OCI-LY1 (cell line): ENCODE results near the gene ETF1.

ENCODE experiments used
- H2AFZ ChIP-seq: fragments of 200-600 bp; sonication (generic), shearing (Covaris generic); 2 replicates; pipeline ENCODE4 v1.6.0; 2014; ENCODE audit warnings: antibody characterized with exemption, mild to moderate bottlenecking, low read length
- H3F3A ChIP-seq: fragments of 200-600 bp; sonication (generic), shearing (Covaris generic); 2 replicates; pipeline ENCODE4 v1.6.0; 2014; ENCODE audit warnings: mild to moderate bottlenecking, antibody characterized with exemption, low read length, moderate library complexity; ENCODE audit not compliant: insufficient read depth
- H3K27ac ChIP-seq: fragments of 200-600 bp; sonication (generic); 2 replicates; pipeline ENCODE4 v1.5.1; 2014; ENCODE audit warnings: low read length, mixed run types, mild to moderate bottlenecking, low read depth; ENCODE audit not compliant: poor library complexity, severe bottlenecking
- H3K27me3 ChIP-seq: fragments of 200-600 bp; sonication (generic); 2 replicates; pipeline ENCODE4 v1.6.0; 2014; ENCODE audit warnings: antibody characterized with exemption, mild to moderate bottlenecking, low read length, moderate library complexity; ENCODE audit not compliant: insufficient read depth
- H3K36me3 ChIP-seq: fragments of 200-600 bp; sonication (generic); 2 replicates; pipeline ENCODE4 v1.6.1; 2014; ENCODE audit warnings: mild to moderate bottlenecking, antibody characterized with exemption, low read length, moderate library complexity, mixed read lengths; ENCODE audit not compliant: insufficient read depth
- H3K4me1 ChIP-seq: fragments of 200-600 bp; sonication (generic); 2 replicates; pipeline ENCODE4 v1.5.1; 2014; ENCODE audit warnings: mild to moderate bottlenecking, low read length, moderate library complexity; ENCODE audit not compliant: insufficient read depth, severe bottlenecking
- H3K4me2 ChIP-seq: fragments of 200-600 bp; sonication (generic), shearing (Covaris generic); 2 replicates; pipeline ENCODE4 v1.6.1; 2014; ENCODE audit warnings: low read length
- H3K4me3 ChIP-seq: fragments of 200-600 bp; sonication (generic); 2 replicates; pipeline ENCODE4 v1.5.1; 2014; ENCODE audit warnings: low read length, low read depth, mild to moderate bottlenecking, mixed read lengths; ENCODE audit not compliant: poor library complexity, severe bottlenecking
- H3K79me2 ChIP-seq: fragments of 200-600 bp; shearing (Covaris generic); 2 replicates; pipeline ENCODE4 v1.6.1; 2016; ENCODE audit warnings: mixed run types, low read length, mixed read lengths; ENCODE audit not compliant: insufficient read depth
- H3K9ac ChIP-seq: fragments of 200-600 bp; sonication (generic), shearing (Covaris generic); 2 replicates; pipeline ENCODE4 v1.6.1; 2014; ENCODE audit warnings: mild to moderate bottlenecking, low read length, mixed read lengths
- H3K9me2 ChIP-seq: fragments of 200-600 bp; sonication (generic), shearing (Covaris generic); 2 replicates; pipeline ENCODE4 v1.6.1; 2014; ENCODE audit warnings: low read depth, mild to moderate bottlenecking, low read length, mixed read lengths
- H3K9me3 ChIP-seq: fragments of 200-600 bp; shearing (Covaris generic); 2 replicates; pipeline ENCODE4 v1.6.1; 2014; ENCODE audit warnings: low read length, mixed read lengths
- H4K20me1 ChIP-seq: fragments of 200-600 bp; sonication (generic), shearing (Covaris generic); 2 replicates; pipeline ENCODE4 v1.6.0; 2016; ENCODE audit warnings: mild to moderate bottlenecking, low read length; ENCODE audit not compliant: insufficient read depth
- CTCF ChIP-seq: fragments of 200-600 bp; sonication (generic), shearing (Covaris generic); IDR thresholded peaks from 2 replicates; pipeline ENCODE4 v1.5.1; 2017; ENCODE audit warnings: mild to moderate bottlenecking, antibody characterized with exemption, low read length, moderate library complexity, mixed read lengths
- EZH2 ChIP-seq: fragments of 200-600 bp; sonication (generic), shearing (Covaris generic); IDR thresholded peaks from 2 replicates; pipeline ENCODE4 v1.8.0; 2017; ENCODE audit warnings: borderline replicate concordance, mixed run types, mild to moderate bottlenecking, antibody characterized with exemption, low read length, moderate library complexity, mixed read lengths

The ETF1 gene

DNA sequence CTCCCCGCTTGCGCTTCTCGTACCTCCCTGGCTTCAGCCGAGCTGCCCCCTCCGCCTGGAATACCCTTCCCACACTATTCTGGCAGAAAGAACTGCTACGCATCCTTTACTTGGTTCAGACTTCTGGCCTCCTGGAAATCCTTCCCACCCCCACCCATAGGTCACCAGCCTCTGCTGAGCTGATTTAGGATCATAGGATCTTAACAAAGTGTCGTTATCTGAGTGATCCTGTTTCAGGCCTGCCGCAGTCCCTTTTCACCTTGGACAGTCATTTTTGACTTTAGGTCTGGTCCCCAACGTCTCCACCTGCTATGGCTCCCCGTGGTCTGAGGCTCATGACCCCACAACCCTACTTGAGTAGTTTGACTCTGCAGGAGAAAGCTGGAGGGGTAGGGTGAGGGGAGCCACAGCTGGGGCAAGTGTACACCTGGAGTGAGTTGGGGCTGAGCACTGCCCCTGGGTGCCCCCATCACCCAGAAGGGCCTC is 50.4 kb downstream of the ETF1 start:
- TF ChIP-seq CTCF (no peak), EZH2 (no peak)
- Histone ChIP-seq H3K9me3 (no peaks in the 10 kb centered on the region), H3K27ac (no peak overlapping the region), H4K20me1 (no peaks in the 10 kb centered on the region), H3K9ac (peak overlapping the region; percentile 67), H3K9me2 (no peaks in the 10 kb centered on the region), H3K4me2 (peak overlapping the region; percentile 95), H3K4me1 (peaks cover 15% of the 10 kb centered on the region), H2AFZ (peak overlapping the region; percentile 58), H3K27me3 (no peaks in the 10 kb centered on the region), H3K4me3 (peak overlapping the region; percentile 65), H3K36me3 (no peaks in the 10 kb centered on the region), H3F3A (no peaks in the 10 kb centered on the region), H3K79me2 (no peaks in the 10 kb centered on the region)

DNA sequence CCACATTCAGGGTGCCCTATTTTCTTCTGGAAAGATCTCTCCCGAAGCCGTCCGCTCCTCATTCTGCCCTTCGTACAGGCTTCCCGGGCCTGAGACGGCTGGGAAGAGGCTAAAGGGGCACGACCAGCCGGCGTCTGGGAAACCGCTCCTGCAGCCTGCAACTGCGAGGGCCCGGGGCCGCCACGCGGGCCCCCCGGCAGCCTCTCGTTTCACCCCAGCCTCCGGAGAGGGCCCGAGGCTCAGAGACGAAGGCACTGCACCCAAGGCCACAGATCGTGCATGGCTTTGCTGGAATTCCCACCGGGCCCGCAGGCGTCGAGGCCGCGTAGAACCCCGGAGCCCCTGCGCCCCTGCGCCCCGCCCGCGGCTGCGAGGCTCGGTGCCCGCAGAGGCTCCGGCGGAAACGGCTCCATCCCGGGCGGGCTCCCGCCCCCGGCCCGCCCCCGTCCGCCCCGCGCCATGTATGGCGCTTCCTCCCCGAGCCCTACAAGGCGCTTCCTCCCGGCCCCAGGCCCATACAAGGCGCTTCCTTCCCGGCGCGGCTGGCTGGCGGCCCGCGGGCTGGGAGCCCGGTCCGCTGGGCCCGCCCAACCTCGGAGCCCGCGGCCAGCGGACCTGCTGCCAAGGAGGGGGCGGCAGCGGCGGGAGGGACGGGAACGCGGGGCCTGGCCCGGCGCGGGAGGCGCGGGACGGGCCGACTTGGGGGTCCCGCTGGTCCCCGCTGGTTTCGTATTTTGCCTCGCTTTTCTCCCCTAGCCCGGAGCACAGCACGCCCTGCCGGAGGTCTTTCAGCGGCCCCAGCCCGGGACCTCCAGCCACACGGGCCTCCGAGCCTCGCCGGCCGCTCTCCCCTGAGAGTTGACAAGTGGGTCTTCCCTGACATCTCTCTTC is 51.1 kb downstream of the ETF1 start:
- H3F3A ChIP-seq = no peaks in the 10 kb centered on the region
- H3K9ac ChIP-seq = peak overlapping the region; percentile 67
- H3K4me3 ChIP-seq = peak overlapping the region; percentile 65
- H3K27me3 ChIP-seq = no peaks in the 10 kb centered on the region
- H3K4me2 ChIP-seq = peak overlapping the region; percentile 95
- peak overlapping the region; percentile 86 for H2AFZ ChIP-seq
- H3K27ac ChIP-seq = no peak overlapping the region
- no peaks in the 10 kb centered on the region for H3K9me3 ChIP-seq
- no peak for TF ChIP-seq EZH2
- TF ChIP-seq CTCF = peak; percentile 10; the same call in 1 of the 2 replicates
- H4K20me1 ChIP-seq = no peaks in the 10 kb centered on the region
- H3K36me3 ChIP-seq = no peaks in the 10 kb centered on the region
- no peaks in the 10 kb centered on the region for H3K9me2 ChIP-seq
- no peaks in the 10 kb centered on the region for H3K79me2 ChIP-seq
- peaks cover 15% of the 10 kb centered on the region for H3K4me1 ChIP-seq

DNA sequence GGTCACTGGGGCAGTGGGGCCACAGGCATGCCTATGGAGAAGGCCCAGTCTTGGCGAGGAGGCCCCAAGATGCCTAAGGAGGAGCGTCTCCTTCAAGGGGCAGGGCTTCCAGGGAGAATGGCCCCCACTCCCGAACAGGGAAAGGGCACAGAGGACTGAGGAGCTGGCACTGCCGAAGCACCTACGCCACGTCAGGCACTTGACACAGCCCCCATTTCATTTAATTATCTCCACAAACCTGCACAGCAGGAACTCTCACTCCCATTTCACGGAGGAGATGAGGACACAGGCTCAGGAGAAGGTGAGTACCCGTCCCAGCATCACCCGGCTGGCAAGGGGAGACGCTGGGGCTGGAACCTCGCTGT is 51.8 kb downstream of the ETF1 start:
- TF ChIP-seq CTCF (no peak), EZH2 (no peak)
- Histone ChIP-seq H3K79me2 (no peaks in the 10 kb centered on the region), H3K4me1 (peaks cover 15% of the 10 kb centered on the region), H4K20me1 (no peaks in the 10 kb centered on the region), H3K9ac (peak overlapping the region; percentile 60; the same call in 1 of the 2 replicates), H3K4me2 (peak overlapping the region; percentile 95), H3F3A (no peaks in the 10 kb centered on the region), H3K36me3 (no peaks in the 10 kb centered on the region), H3K9me3 (no peaks in the 10 kb centered on the region), H3K4me3 (peak overlapping the region; percentile 65), H3K27me3 (no peaks in the 10 kb centered on the region), H3K9me2 (no peaks in the 10 kb centered on the region), H2AFZ (no peak overlapping the region; the same call in 1 of the 2 replicates), H3K27ac (no peak overlapping the region)
